Keratinocyte (primary cell): Measurements from ENCODE around the gene FIBP.

Experiments used
- CTCF ChIP-seq, 3 experiments: IDR thresholded peaks in 1 of 3; conservative IDR thresholded peaks in 1 of 3; optimal IDR thresholded peaks in 1 of 3; 2 replicates in 2 of 3; 3 replicates in 1 of 3; pipeline versions ENCODE3 to v1.5.1; 2011; ENCODE audit warnings: low read length in 3 of 3, mild to moderate bottlenecking in 3 of 3, moderate library complexity in 2 of 3, control low read depth in 1 of 3, inconsistent platforms in 1 of 3; ENCODE audit not compliant: insufficient read depth in 2 of 3; ENCODE audit errors: extremely low read depth in 1 of 3
- EZH2 ChIP-seq: IDR thresholded peaks from one replicate; pipeline ENCODE4 v1.6.1; 2012; ENCODE audit warnings: inconsistent platforms, mild to moderate bottlenecking, low read length, moderate library complexity

- TF ChIP-seq CTCF (optimal IDR thresholded peaks at IDR 0.05 in 1 of 3, IDR thresholded peaks at IDR 0.05 in 1 of 3, conservative IDR thresholded peaks at IDR 0.05 in 1 of 3; ENCODE audit: extremely low read depth in 1 of 3, insufficient read depth in 2 of 3, low read length in 3 of 3) (no peak), EZH2 (no peak)
These were observed 32.3 kb downstream of the FIBP start for GRCh38 chr11:65855927-65856363.
